ENCODE data around the gene CASZ1. TPM values are rescaled to one million over a fixed set of nuclear protein-coding genes. Genes with fewer than 3 reads are reported as not detected.

CASZ1 gene
- total RNA-seq, 1 experiment from 2014 or later, result 11.1 TPM

DNA sequence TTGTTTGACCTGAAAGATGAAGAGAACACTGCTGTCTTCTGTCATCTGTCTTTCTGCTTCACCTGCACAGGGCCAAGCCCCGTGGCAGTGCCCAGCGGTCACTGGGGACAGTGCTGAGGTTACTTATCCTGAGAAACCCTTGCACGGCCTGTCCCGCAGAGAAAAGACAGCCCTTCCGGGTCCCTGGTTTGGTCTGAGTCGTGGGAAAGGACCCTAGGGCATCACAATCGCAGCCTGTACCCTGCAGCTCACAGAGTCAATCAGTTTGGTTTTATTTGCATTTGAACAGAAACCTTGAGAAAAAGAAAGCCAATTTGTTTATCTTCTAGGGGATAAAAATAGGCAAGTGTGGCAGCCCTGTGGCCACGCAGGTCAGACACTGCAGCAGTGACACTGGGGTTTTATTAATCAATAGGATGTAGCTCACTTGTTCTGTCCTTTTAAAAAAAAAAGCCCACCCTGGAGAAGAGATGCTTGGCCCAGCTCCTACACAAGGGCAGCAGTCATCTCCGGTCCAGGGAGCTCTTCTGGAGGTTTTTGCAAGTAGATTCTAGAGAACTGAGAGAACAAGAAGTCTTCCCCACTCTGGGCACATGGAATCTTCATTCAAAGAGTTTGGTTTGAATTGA, 201.7 kb downstream of the CASZ1 start:
- Mint-ChIP-seq H3K27me3 (ENCODE audit: insufficient read depth, unreplicated experiment) (no peaks in the 10 kb centered on the region), H3K4me3 (ENCODE audit: unreplicated experiment) (no peak overlapping the region), H3K9me3 (ENCODE audit: unreplicated experiment) (no peaks in the 10 kb centered on the region), H3K27ac (ENCODE audit: low read depth, unreplicated experiment) (no peak overlapping the region), H3K36me3 (ENCODE audit: insufficient read depth, unreplicated experiment) (no peaks in the 10 kb centered on the region), H3K4me1 (ENCODE audit: insufficient read depth, unreplicated experiment) (peaks cover 17% of the 10 kb centered on the region)
- TF ChIP-seq, protein P1, sequence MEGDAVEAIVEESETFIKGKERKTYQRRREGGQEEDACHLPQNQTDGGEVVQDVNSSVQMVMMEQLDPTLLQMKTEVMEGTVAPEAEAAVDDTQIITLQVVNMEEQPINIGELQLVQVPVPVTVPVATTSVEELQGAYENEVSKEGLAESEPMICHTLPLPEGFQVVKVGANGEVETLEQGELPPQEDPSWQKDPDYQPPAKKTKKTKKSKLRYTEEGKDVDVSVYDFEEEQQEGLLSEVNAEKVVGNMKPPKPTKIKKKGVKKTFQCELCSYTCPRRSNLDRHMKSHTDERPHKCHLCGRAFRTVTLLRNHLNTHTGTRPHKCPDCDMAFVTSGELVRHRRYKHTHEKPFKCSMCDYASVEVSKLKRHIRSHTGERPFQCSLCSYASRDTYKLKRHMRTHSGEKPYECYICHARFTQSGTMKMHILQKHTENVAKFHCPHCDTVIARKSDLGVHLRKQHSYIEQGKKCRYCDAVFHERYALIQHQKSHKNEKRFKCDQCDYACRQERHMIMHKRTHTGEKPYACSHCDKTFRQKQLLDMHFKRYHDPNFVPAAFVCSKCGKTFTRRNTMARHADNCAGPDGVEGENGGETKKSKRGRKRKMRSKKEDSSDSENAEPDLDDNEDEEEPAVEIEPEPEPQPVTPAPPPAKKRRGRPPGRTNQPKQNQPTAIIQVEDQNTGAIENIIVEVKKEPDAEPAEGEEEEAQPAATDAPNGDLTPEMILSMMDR (IDR thresholded peaks at IDR 0.05; ENCODE audit: unreplicated experiment), result no peak
- CTCF ChIA-PET, result no interaction called here
- intact Hi-C loops (cut with micrococcal nuclease), result no loop called here
- POLR2A ChIA-PET, result interaction anchor here (0.5 to 1.4 kb wide), 4 partner anchors 14 to 39 kb away, joined by 3 to 4 read pairs (median 3); no protein-coding TSS in a partner anchor
- BruUV-seq (replicated peaks), result no TSS peak
- DNase-seq (ENCODE audit: unreplicated experiment), result no peak

- Mint-ChIP-seq H3K4me3 (ENCODE audit: unreplicated experiment) (no peak overlapping the region), H3K36me3 (ENCODE audit: insufficient read depth, unreplicated experiment) (no peaks in the 10 kb centered on the region), H3K9me3 (ENCODE audit: unreplicated experiment) (no peaks in the 10 kb centered on the region), H3K4me1 (ENCODE audit: insufficient read depth, unreplicated experiment) (peaks cover 8% of the 10 kb centered on the region), H3K27ac (ENCODE audit: low read depth, unreplicated experiment) (no peak overlapping the region), H3K27me3 (ENCODE audit: insufficient read depth, unreplicated experiment) (no peaks in the 10 kb centered on the region)
- POLR2A ChIA-PET, result no interaction called here
- BruUV-seq (replicated peaks), result no TSS peak
- DNase-seq (ENCODE audit: unreplicated experiment), result no peak
- intact Hi-C loops (cut with micrococcal nuclease), result no loop called here
- TF ChIP-seq, protein P1 (IDR thresholded peaks at IDR 0.05; ENCODE audit: unreplicated experiment), result no peak
- CTCF ChIA-PET, result no interaction called here
Observed at GRCh38 chr1:10593750-10594149, 202.7 kb downstream of the CASZ1 start.

- no peak overlapping the region for H3K27ac Mint-ChIP-seq (ENCODE audit: low read depth, unreplicated experiment)
- no peak for DNase-seq (ENCODE audit: unreplicated experiment)
- intact Hi-C loops (cut with micrococcal nuclease), result no loop called here
- POLR2A ChIA-PET, result interaction anchor here (1.6 kb wide), 1 partner anchor 10 kb away, joined by 3 read pairs; no protein-coding TSS in a partner anchor
- H3K4me1 Mint-ChIP-seq (ENCODE audit: insufficient read depth, unreplicated experiment), result no peaks in the 10 kb centered on the region
- no peaks in the 10 kb centered on the region for H3K9me3 Mint-ChIP-seq (ENCODE audit: unreplicated experiment)
- H3K4me3 Mint-ChIP-seq (ENCODE audit: unreplicated experiment), result no peak overlapping the region
- BruUV-seq (replicated peaks), result no TSS peak
- H3K27me3 Mint-ChIP-seq (ENCODE audit: insufficient read depth, unreplicated experiment), result no peaks in the 10 kb centered on the region
- TF ChIP-seq, protein P1 (IDR thresholded peaks at IDR 0.05; ENCODE audit: unreplicated experiment), result no peak
- CTCF ChIA-PET, result no interaction called here
- no peaks in the 10 kb centered on the region for H3K36me3 Mint-ChIP-seq (ENCODE audit: insufficient read depth, unreplicated experiment)
Observed at GRCh38 chr1:10592373-10592772, 204.1 kb downstream of the CASZ1 start.

- H3K4me3 Mint-ChIP-seq (ENCODE audit: unreplicated experiment), result no peak overlapping the region
- no peak overlapping the region for H3K27ac Mint-ChIP-seq (ENCODE audit: low read depth, unreplicated experiment)
- H3K27me3 Mint-ChIP-seq (ENCODE audit: insufficient read depth, unreplicated experiment), result no peaks in the 10 kb centered on the region
- H3K9me3 Mint-ChIP-seq (ENCODE audit: unreplicated experiment), result no peaks in the 10 kb centered on the region
- no peaks in the 10 kb centered on the region for H3K4me1 Mint-ChIP-seq (ENCODE audit: insufficient read depth, unreplicated experiment)
- BruUV-seq (replicated peaks), result no TSS peak
- ChIA-PET POLR2A (interaction anchor here (1.4 kb wide), 1 partner anchor 8 kb away, joined by 4 read pairs; no protein-coding TSS in a partner anchor), CTCF (no interaction called here)
- TF ChIP-seq, protein P1 (IDR thresholded peaks at IDR 0.05; ENCODE audit: unreplicated experiment), result no peak
- DNase-seq (ENCODE audit: unreplicated experiment), result no peak
- no peaks in the 10 kb centered on the region for H3K36me3 Mint-ChIP-seq (ENCODE audit: insufficient read depth, unreplicated experiment)
- intact Hi-C loops (cut with micrococcal nuclease), result no loop called here
Observed at GRCh38 chr1:10591010-10591409, 205.4 kb downstream of the CASZ1 start.

Measured in MCF 10A (cell line).